ENCODE measurements around the gene CACNG5.

Gene CACNG5

DNA sequence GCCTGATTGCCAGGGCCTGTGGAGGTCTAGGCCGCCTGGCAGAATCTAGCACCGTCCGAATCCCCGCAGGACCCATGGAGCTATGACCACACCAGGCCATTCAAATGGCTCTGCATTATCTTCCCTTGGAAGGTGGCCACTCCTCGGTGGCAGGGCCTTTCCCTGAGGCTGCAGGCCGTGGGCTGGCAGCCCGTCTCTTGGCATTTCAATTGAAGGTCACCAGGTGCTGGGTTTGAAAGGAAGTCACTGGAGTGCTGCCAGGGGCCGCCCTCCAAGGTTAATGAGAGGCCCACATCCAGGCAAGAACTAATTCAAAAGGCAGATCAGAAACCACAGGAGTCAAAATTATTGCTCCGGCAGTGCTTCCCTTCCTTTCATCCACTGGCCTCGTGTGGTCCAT, 27.7 kb upstream of the CACNG5 start:
- no peak overlapping the region for H3K4me3 ChIP-seq (ENCODE audit: control insufficient read depth, low read depth, low read length)
- no peak for TF ChIP-seq CTCF (IDR thresholded peaks at IDR 0.05; ENCODE audit: control insufficient read depth, insufficient read depth, low read depth, low read length, missing control alignments)
- no peak for DNase-seq (ENCODE audit: low read depth)

- H3K4me3 ChIP-seq (ENCODE audit: control insufficient read depth, low read depth, low read length): no peak overlapping the region
- no peak for TF ChIP-seq CTCF (IDR thresholded peaks at IDR 0.05; ENCODE audit: control insufficient read depth, insufficient read depth, low read depth, low read length, missing control alignments)
- no peak for DNase-seq (ENCODE audit: low read depth)
Observed at GRCh38 chr17:66809408-66809807, 25.5 kb upstream of the CACNG5 start.

- TF ChIP-seq CTCF (IDR thresholded peaks at IDR 0.05; ENCODE audit: control insufficient read depth, insufficient read depth, low read depth, low read length, missing control alignments): no peak
- H3K4me3 ChIP-seq (ENCODE audit: control insufficient read depth, low read depth, low read length): no peak overlapping the region
- DNase-seq (ENCODE audit: low read depth): no peak
Observed at GRCh38 chr17:66810951-66811682, 23.8 kb upstream of the CACNG5 start.

GRCh38 chr17:66811683-66812054, 23.2 kb upstream of the CACNG5 start:
- TF ChIP-seq CTCF (IDR thresholded peaks at IDR 0.05; ENCODE audit: control insufficient read depth, insufficient read depth, low read depth, low read length, missing control alignments): no peak
- no peak overlapping the region for H3K4me3 ChIP-seq (ENCODE audit: control insufficient read depth, low read depth, low read length)
- no peak for DNase-seq (ENCODE audit: low read depth)

GRCh38 chr17:66812571-66812970, 22.3 kb upstream of the CACNG5 start:
- DNase-seq (ENCODE audit: low read depth): no peak
- H3K4me3 ChIP-seq (ENCODE audit: control insufficient read depth, low read depth, low read length): no peak overlapping the region
- TF ChIP-seq CTCF (IDR thresholded peaks at IDR 0.05; ENCODE audit: control insufficient read depth, insufficient read depth, low read depth, low read length, missing control alignments): no peak

GRCh38 chr17:66813296-66813695, 21.6 kb upstream of the CACNG5 start:
- no peak for DNase-seq (ENCODE audit: low read depth)
- no peak overlapping the region for H3K4me3 ChIP-seq (ENCODE audit: control insufficient read depth, low read depth, low read length)
- TF ChIP-seq CTCF (IDR thresholded peaks at IDR 0.05; ENCODE audit: control insufficient read depth, insufficient read depth, low read depth, low read length, missing control alignments): no peak
